HG02840 (cell line): ENCODE results near the gene LRRC8D.
"Not testable (repeated sequence)": the region's sequence is repeated elsewhere in the genome, so short reads cannot be mapped to it uniquely, and the experiment has no call there.

Source experiments
- ATAC-seq: cut with Tn5 transposase; IDR thresholded peaks from one replicate; pipeline ENCODE4 v1.9.1; 2021; ENCODE audit warnings: mild to moderate bottlenecking, moderate library complexity, moderate number of reproducible peaks; ENCODE audit not compliant: unreplicated experiment, low FRiP score

The LRRC8D gene

GRCh38 chr1:89908672-89909436, 88.0 kb downstream of the LRRC8D start:
- ATAC-seq: no peak

GRCh38 chr1:89910268-89910667, 89.4 kb downstream of the LRRC8D start:
- no peak for ATAC-seq

GRCh38 chr1:89910780-89911179, 89.9 kb downstream of the LRRC8D start:
- ATAC-seq: no peak

GRCh38 chr1:89911191-89911991, 90.6 kb downstream of the LRRC8D start:
- ATAC-seq: no peak

- ATAC-seq: no peak
Measured at GRCh38 chr1:89912073-89912472, 91.2 kb downstream of the LRRC8D start.

GRCh38 chr1:89913353-89914095, 92.7 kb downstream of the LRRC8D start:
- no peak for ATAC-seq

- no peak for ATAC-seq
Measured at GRCh38 chr1:89917353-89917752, 96.5 kb downstream of the LRRC8D start.

- ATAC-seq: no peak
Measured at GRCh38 chr1:89918127-89918793, 97.4 kb downstream of the LRRC8D start.

- ATAC-seq: no peak
Measured at GRCh38 chr1:89918794-89919155, 97.9 kb downstream of the LRRC8D start.

GRCh38 chr1:89919174-89919573, 98.3 kb downstream of the LRRC8D start:
- ATAC-seq: no peak

GRCh38 chr1:89922911-89923310, 102.1 kb downstream of the LRRC8D start:
- ATAC-seq: no peak

- no peak for ATAC-seq
Measured at GRCh38 chr1:89923517-89923916, 102.7 kb downstream of the LRRC8D start.

- ATAC-seq: not testable (repeated sequence)
Measured at GRCh38 chr1:89924075-89924474, 103.2 kb downstream of the LRRC8D start.

- no peak for ATAC-seq
Measured at GRCh38 chr1:89927049-89927448, 106.2 kb downstream of the LRRC8D start.

GRCh38 chr1:89927478-89927877, 106.6 kb downstream of the LRRC8D start:
- ATAC-seq: no peak

GRCh38 chr1:89928506-89928905, 107.7 kb downstream of the LRRC8D start:
- ATAC-seq: no peak

GRCh38 chr1:89929467-89930063, 108.7 kb downstream of the LRRC8D start:
- no peak for ATAC-seq

- ATAC-seq: no peak
Measured at GRCh38 chr1:89930579-89930978, 109.7 kb downstream of the LRRC8D start.

- ATAC-seq: no peak
Measured at GRCh38 chr1:89931964-89932363, 111.1 kb downstream of the LRRC8D start.
